Heart right ventricle (tissue), 16 donors: ENCODE data around the gene OSBPL3. TPM values are rescaled to one million over a fixed set of nuclear protein-coding genes. Genes with fewer than 3 reads are reported as not detected.

Experiments used
- ATAC-seq, 8 donors: fragments of 200-7000 bp; cut with Tn5 transposase; one replicate each; pipeline ENCODE4 v1.9.1; 2020; ENCODE audit warnings: mild to moderate bottlenecking in 8 of 8, moderate library complexity in 8 of 8, moderate number of reproducible peaks in 1 of 8
- DNase-seq, 2 donors: peaks; one replicate each; pipeline ENCODE4 v3.0.0-alpha.2; 2020
- H3K27ac ChIP-seq, 10 donors: fragments of 200-600 bp; sonication (generic) in 2 of 10; one replicate each; pipeline versions ENCODE4 v1.5.0 to v1.8.0; 2020 to 2022; ENCODE audit warnings: mild to moderate bottlenecking in 3 of 10
- H3K27me3 ChIP-seq, 7 donors: fragments of 200-600 bp; one replicate each; pipeline ENCODE4 v1.8.0; 2021 to 2022; ENCODE audit warnings: mild to moderate bottlenecking in 2 of 7
- H3K36me3 ChIP-seq, 9 donors: fragments of 200-600 bp; sonication (generic) in 1 of 9; one replicate each; pipeline versions ENCODE4 v1.5.0 to v1.8.0; 2020 to 2022; ENCODE audit warnings: mild to moderate bottlenecking in 2 of 9
- H3K4me1 ChIP-seq, 9 donors: fragments of 200-600 bp; sonication (generic) in 1 of 9; one replicate each; pipeline versions ENCODE4 v1.5.0 to v1.8.0; 2020 to 2022; ENCODE audit warnings: mild to moderate bottlenecking in 4 of 9
- H3K4me3 ChIP-seq, 10 donors: fragments of 200-600 bp; sonication (generic) in 2 of 10; one replicate each; pipeline versions ENCODE4 v1.5.0 to v1.8.0; 2020 to 2022; ENCODE audit warnings: mild to moderate bottlenecking in 7 of 10, moderate library complexity in 2 of 10
- H3K9me3 ChIP-seq, 11 donors: fragments of 200-600 bp in 10 of 11; sonication (generic) in 2 of 11; one replicate each; pipeline versions ENCODE4 v1.5.0 to v1.8.0; 2013 to 2022; ENCODE audit warnings: mild to moderate bottlenecking in 2 of 11, control low read depth in 1 of 11, moderate library complexity in 1 of 11
- WGBS, 2 donors: extraction: QIAGEN DNeasy Blood & Tissue Kit; methylation state at CpG; one replicate each; pipeline ENCODE4 v1.1.7; 2013; ENCODE audit warnings: inconsistent platforms in 1 of 2; 5-methylcytosine and 5-hydroxymethylcytosine counted together
- intact Hi-C, 10 donors: fragments of 100-400 bp; cut with DNase I; formaldehyde crosslinking; loops; one replicate each; pipeline versions ENCODE4 v1.11.1 to v1.14.2; 2022
- polyA plus RNA-seq, 2 donors: library from polyadenylated mRNA; stranded (reverse); fragments of 200-250 nt; gene quantifications; one replicate each; pipeline ENCODE4 v1.2.3, GENCODE V29; 2013
- total RNA-seq, 10 donors: library from RNA; stranded (reverse); fragmentation: NEBNext Ultra II Directional in 3 of 10; extraction: Animal tissue kit (Norgen Biotek cat#: 25700) in 3 of 10; gene quantifications; one replicate each; pipeline versions ENCODE4 v1.2.1 to v1.2.4, GENCODE V29; 2021 to 2023
- TF ChIP-seq, protein P1 (sequence below), 9 donors: fragments of 200-600 bp; sonication (generic) in 2 of 9; IDR thresholded peaks; one replicate each; pipeline versions ENCODE4 v1.5.0 to v1.8.0; 2021 to 2022; ENCODE audit warnings: antibody characterized with exemption in 9 of 9, mild to moderate bottlenecking in 5 of 9, moderate library complexity in 1 of 9
- donor health status: Arrhythmogenic right ventricular cardiomyopathy.
- donor health status: ischemic (EF 13 %, LVEDD 7.1; RV severe dilation, severe dysfunction).
- donor health status: healthy with polysubstance abuse.
- donor health status: DM: no; HTN: yes; CAD: no.
- donor health status: DM: no; HTN: no; CAD: no.
- donor health status: ischemic (EF 25% LVEDD 6.9; RV normal size, moderate dysfunction).
- donor health status: ischemic (EF 25% LVEDD 5.7; RV mildly dilated, moderate dysfunction).
- donor health status: healthy.
- donor health status: DM: yes; HTN: yes; CAD: no.
- donor health status: Ischemic cardiomyopathy.
- donor health status: ischemic (EF 35%, LVEDD 5.7; RV mildly dilated, moderate dysfunction).
- donor health status: nonischemic (EF 11% LVEDD 7.7; RV severe dilation, severe dysfunction).
- donor health status: DM: yes; HTN: yes; CAD: no.
- donor health status: PGD.
- donor health status: ischemic (EF 29% LVEDD 5.4; RV normal size, mild dysfunction).
- donor health status: nonischemic (EF 23%, LVEDD 6.1; RV moderate dilation, normal function).

OSBPL3 gene
- total and polyA plus RNA-seq, 12 donors, result 1.2 to 10.6 (median 3.5) TPM

- H3K9me3 ChIP-seq, result no peaks in the 10 kb centered on the region
- TF ChIP-seq, protein P1, sequence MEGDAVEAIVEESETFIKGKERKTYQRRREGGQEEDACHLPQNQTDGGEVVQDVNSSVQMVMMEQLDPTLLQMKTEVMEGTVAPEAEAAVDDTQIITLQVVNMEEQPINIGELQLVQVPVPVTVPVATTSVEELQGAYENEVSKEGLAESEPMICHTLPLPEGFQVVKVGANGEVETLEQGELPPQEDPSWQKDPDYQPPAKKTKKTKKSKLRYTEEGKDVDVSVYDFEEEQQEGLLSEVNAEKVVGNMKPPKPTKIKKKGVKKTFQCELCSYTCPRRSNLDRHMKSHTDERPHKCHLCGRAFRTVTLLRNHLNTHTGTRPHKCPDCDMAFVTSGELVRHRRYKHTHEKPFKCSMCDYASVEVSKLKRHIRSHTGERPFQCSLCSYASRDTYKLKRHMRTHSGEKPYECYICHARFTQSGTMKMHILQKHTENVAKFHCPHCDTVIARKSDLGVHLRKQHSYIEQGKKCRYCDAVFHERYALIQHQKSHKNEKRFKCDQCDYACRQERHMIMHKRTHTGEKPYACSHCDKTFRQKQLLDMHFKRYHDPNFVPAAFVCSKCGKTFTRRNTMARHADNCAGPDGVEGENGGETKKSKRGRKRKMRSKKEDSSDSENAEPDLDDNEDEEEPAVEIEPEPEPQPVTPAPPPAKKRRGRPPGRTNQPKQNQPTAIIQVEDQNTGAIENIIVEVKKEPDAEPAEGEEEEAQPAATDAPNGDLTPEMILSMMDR (IDR thresholded peaks at IDR 0.05), result no peak
- no peak for ATAC-seq
- WGBS, 2 donors, result 83 to 88% methylated on average over 4 of the region's 4 CpGs
- peaks cover 0 to 47% (median 0%) of the 10 kb centered on the region in 9 donors for H3K4me1 ChIP-seq
- no peak for DNase-seq
- no peaks in the 10 kb centered on the region for H3K36me3 ChIP-seq
- intact Hi-C loops, result loop anchor here in 1 of 10 donors (1.0 kb wide), 1 partner anchor 34 kb away; no protein-coding TSS in a partner anchor
- no peak overlapping the region for H3K4me3 ChIP-seq
- H3K27ac ChIP-seq, result peak overlapping the region in 1 of 10 donors; percentile 69
- no peaks in the 10 kb centered on the region for H3K27me3 ChIP-seq
Measured at GRCh38 chr7:24962418-24962962, 17.5 kb downstream of the OSBPL3 start.

- intact Hi-C loops, result no loop called here
- Histone ChIP-seq H3K9me3 (no peaks in the 10 kb centered on the region), H3K4me1 (peaks cover 0 to 25% (median 0%) of the 10 kb centered on the region in 9 donors), H3K27ac (no peak overlapping the region), H3K27me3 (no peaks in the 10 kb centered on the region), H3K4me3 (no peak overlapping the region), H3K36me3 (no peaks in the 10 kb centered on the region)
- ATAC-seq (no peak), DNase-seq (no peak)
- TF ChIP-seq, protein P1 (IDR thresholded peaks at IDR 0.05), result no peak
- WGBS, 2 donors, result 92 to 96% methylated on average over 6 of the region's 6 CpGs
Measured at GRCh38 chr7:24959735-24960485, 20.1 kb downstream of the OSBPL3 start.

- Histone ChIP-seq H3K9me3 (no peaks in the 10 kb centered on the region), H3K36me3 (no peaks in the 10 kb centered on the region), H3K4me3 (no peak overlapping the region), H3K27ac (no peak overlapping the region), H3K27me3 (no peaks in the 10 kb centered on the region), H3K4me1 (peaks cover 0 to 10% (median 0%) of the 10 kb centered on the region in 9 donors)
- no peak for ATAC-seq
- intact Hi-C loops, result no loop called here
- DNase-seq, result no peak
- TF ChIP-seq, protein P1 (IDR thresholded peaks at IDR 0.05), result no peak
Measured at GRCh38 chr7:24958399-24958798, 21.6 kb downstream of the OSBPL3 start.

- H3K27ac ChIP-seq, result no peak overlapping the region
- ATAC-seq (no peak), DNase-seq (no peak)
- no peak overlapping the region for H3K4me3 ChIP-seq
- H3K4me1 ChIP-seq, result no peaks in the 10 kb centered on the region
- no peaks in the 10 kb centered on the region for H3K27me3 ChIP-seq
- no peaks in the 10 kb centered on the region for H3K36me3 ChIP-seq
- no peaks in the 10 kb centered on the region for H3K9me3 ChIP-seq
- WGBS, 2 donors, result 93 to 95% methylated on average over 3 of the region's 3 CpGs
- intact Hi-C loops, result no loop called here
- TF ChIP-seq, protein P1 (IDR thresholded peaks at IDR 0.05), result no peak
Measured at GRCh38 chr7:24956021-24956420, 24.0 kb downstream of the OSBPL3 start.
